SK-MEL-5 (cell line): ENCODE data around the gene PRKCA. TPM values are rescaled to one million over a fixed set of nuclear protein-coding genes. Genes with fewer than 3 reads are reported as not detected.
"Not testable (repeated sequence)": the region's sequence is repeated elsewhere in the genome, so short reads cannot be mapped to it uniquely, and the experiment has no call there.

Experiments used
- DNase-seq: peaks from one replicate; pipeline ENCODE4 v3.0.0-alpha.2; 2016; ENCODE audit warnings: low read depth, low spot score
- in situ Hi-C: cut with HindIII; loops from 2 replicates; pipeline ENCODE4 v1.10.0; 2016; ENCODE audit warnings: low sequenced_read_pairs, high pct_unique_total_duplicates, low pct_unique_long_range_greater_than_20kb
- total RNA-seq: library from RNA; depleted of rRNA; stranded (reverse); fragments of >200 nt; shearing (Covaris generic); gene quantifications from 2 replicates; pipeline ENCODE4 v1.2.3, GENCODE V29; 2014

Gene PRKCA
- total RNA-seq, 1 experiment from 2014 or later = 7.3 TPM

DNA sequence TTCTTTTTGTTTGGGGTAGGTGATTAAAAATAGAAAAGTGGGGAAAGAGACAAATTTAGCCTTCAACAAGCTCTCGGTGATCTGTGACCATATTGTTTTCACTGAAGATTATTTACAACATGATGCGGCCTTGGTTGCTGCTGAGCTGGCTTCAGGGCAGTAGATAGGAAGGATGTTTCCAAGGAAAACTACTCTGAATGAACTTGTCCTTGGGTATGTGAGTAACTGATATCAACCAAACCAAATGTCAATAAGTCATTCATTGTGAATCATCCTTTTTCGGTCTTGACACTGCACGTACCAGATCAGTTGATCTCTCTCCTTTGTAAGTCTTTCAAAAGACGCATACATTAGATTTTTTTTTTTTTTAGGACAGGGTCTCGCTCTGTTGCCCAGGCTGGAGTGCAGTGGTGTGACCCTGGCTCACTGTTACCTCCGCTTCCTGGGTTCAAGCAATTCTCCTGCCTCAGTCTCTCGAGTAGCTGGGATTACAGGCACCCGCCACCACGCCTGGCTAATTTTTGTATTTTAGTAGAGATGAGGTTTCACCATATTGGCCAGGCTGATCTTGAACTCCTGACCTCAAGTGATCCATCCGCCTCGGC lies 58.6 kb downstream of the PRKCA start:
- in situ Hi-C loops, DNase-seq: not testable (repeated sequence)

DNA sequence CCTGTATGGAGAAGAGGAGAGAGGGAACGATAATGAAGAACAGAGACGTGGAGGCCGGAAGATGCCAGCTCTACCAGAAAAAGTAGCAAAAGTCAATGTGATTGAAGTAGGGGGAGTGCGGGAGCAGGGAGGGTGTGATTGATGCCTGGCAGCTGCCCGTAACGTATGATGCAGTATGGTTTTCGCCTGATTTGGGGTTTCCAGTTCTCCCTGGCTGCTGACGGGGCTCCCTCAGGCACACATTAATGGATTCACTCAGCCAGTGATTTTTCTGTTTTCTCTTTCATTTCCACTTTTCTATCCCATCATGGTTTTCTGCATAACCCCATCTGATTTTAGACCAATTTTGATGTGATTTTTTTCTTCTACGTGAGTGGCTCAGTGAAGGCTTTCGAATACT lies 62.1 kb downstream of the PRKCA start:
- in situ Hi-C loops = no loop called here
- DNase-seq = no peak

DNA sequence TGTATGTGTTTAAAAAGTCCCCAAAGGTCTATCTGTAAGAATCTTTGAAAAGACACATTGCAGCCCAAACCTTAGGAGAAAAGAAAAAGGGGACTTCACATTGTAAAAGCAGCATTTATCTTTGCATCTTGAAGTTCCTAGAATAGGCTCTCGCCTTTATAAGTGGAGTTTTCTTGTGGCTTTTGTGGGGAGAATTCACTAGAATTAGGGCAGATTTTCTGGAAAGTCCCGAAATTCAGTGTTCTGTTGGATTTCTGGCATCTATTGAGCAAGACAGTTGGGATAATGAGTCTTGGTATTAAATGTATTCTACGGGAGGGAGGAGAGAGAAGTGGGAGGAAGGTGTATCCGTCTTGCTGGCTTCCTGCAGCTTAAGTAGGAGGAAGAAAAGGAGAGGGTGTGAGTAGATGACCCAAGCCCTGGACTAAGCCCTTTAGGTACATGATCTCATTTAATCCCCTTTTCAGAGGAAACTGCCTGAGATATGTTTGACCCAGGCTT lies 62.6 kb downstream of the PRKCA start:
- no peak for DNase-seq

DNA sequence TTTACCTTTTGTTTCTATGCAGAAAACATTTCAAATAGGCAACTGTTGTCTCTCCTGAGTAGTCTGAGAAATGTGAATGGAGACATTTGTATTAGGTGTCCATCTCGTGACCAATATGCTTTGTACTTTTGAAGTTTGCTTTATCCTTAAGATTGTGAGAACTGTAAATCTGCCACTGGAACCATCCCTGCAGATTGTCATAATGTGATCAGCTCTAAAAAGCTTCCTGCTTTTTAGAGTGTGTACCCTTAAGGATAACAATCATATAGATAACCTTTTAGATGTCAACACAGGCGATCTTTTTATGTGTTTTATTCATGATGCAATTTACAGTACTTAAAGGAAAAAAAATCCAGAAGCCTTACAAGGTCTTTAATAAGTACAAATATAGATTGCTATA lies 63.5 kb downstream of the PRKCA start:
- peak; percentile 20 for DNase-seq
- in situ Hi-C loops = no loop called here

More for the DNA sequence above, 62.6 kb downstream of the PRKCA start:
- in situ Hi-C loops = no loop called here

DNA sequence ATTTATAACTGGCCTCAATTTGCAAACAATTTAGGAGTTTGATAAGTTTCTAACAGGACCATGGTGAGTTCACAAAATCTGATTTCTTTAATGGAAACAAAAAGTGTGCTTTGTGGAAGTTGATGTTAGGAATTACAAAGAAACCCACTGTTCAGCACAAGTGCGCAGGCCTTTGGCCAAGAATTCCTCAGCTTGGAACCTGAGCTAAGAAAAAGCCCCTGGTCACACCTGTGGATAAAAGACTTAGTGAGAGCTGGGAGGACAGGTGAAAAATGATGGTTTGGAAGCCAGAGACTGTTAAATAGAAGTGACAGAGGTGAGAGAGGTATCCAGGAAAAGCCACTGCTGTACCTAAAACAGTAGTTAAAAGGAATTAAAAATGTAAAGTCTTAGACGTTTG lies 64.7 kb downstream of the PRKCA start:
- in situ Hi-C loops = no loop called here
- DNase-seq = no peak

DNA sequence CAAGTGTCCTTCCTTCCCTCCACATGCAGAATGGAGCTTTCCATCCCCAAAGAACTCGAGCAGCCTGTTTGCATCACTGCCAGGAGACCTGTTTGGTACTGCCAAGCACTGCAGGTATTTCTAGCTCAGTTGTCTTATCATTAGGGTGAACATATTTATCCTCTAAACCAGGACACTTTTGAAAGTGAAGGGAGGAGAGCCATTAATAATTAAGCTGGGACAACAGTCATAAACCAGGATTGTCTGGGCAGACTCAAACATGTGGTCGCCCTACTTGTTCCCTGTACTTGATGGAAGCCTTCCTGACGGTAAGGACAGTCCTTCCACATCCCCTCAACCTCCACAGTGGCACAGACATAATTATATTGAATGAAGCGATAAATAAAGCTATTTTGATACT lies 67.4 kb downstream of the PRKCA start:
- DNase-seq = no peak
- in situ Hi-C loops = no loop called here

DNA sequence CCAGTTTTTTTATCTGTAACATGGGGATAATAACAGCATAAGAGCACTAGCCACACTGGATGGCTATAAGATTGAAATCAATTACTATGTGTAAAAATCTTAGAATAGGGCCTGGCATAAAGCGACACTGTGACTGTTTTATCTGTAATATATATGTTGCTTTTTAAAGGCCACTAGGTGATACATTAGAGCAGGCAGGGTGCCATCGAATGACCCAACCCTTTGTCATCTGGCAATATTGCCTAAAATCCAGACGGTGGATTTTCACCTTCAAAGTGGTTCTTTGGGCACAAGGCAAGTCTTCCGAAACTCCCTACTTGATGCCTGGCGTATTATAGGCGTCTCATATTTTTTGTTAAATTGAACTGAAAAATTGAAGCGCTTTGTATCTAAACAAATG lies 69.1 kb downstream of the PRKCA start:
- DNase-seq = no peak
- in situ Hi-C loops = no loop called here

DNA sequence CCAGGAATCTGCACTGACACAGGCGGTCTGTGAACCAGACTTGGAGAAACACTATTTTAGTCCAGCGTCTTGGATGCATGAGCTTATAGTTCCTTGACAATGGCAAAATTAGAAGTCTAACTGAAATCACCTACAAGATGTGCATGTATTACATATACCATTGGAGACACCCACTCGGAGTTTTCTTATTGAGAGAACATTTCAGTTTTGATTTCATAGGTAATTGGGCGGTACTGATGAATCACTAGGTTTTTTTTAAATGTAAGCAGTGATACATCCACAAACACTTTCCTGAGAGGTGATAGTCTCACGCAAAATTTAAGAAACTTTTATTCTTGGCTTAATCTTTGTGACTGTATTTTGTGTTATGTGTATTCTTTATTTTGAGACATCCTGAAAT lies 69.8 kb downstream of the PRKCA start:
- no peak for DNase-seq
- in situ Hi-C loops = no loop called here

DNA sequence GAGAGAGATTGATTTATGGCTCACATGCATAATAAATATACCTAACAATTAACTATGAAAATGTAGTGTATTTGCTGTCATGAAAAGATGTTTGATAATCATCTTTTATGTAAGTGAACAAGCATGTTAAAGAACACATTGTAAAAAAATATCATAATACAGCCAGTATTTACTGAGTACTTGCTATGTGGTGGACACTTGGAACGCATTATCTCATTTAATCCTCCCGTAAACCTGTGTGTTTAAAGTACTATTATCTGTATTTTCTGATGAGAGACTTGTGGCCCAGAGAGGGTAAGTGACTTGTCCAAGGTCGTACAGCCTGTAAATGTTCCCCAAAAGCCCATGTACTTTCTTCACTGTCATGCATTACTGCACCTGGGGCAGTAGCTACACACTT lies 70.7 kb downstream of the PRKCA start:
- in situ Hi-C loops = no loop called here
- no peak for DNase-seq

DNA sequence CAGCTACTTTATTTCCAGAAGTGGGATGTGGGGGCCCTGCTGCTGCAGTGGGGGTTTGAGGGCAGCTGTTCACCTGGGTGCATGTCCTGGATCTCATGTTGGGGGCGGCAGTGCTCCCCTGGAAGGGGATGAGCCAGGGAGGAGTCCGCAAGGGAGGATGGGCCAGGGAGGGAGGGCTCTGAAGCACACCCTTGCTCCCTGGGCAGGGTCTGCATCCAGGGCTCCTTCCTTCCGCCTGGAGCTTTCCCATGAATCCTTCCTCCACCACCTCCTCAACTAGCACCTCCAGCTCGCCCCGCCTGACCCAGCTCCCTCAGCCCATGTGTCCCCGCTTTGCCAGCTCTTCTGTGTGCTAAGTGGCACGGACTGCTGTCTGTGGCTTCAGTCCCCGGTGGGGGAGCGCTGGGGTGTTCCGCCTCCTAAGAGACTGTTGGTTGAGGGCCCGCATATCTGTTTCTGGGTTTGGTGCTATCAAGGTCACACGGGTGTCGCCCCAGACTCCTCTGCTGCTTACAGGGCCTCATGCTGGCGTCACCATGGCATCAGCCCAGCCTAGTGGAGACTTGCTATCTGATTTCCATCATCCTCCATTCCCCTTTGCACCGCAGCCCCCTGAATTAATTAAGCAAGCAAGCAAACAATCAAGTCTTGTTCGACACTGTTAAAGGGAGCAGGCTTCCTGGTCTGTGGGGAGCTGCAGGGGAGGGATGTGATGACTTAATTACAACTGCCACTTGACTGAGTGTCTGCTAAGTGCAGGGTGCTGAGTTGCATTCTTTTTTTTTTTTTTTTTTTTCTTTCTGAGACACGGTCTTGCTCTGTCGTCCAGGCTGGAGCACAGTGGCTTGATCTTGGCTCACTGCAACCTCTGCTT lies 71.8 kb downstream of the PRKCA start:
- in situ Hi-C loops = no loop called here
- DNase-seq = no peak

DNA sequence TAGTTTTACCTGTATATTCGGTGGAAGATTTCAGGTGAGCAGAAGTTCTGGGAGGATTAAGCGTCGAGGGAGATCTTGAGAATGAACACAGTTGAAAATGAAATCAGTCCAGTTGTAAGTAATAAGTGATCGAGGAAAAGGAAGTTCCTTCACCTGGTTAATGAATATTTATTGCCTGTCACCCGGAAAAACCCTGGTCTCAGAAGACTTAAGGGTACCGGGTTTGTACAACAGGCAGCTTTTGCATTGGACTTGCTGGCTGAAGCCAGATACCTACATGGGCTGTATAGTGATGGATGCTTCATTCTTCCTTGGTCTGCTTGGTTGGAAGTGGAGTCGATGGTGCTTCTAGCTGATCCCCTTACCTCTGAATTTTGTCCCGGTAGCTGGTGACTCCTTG lies 72.7 kb downstream of the PRKCA start:
- in situ Hi-C loops = no loop called here

DNA sequence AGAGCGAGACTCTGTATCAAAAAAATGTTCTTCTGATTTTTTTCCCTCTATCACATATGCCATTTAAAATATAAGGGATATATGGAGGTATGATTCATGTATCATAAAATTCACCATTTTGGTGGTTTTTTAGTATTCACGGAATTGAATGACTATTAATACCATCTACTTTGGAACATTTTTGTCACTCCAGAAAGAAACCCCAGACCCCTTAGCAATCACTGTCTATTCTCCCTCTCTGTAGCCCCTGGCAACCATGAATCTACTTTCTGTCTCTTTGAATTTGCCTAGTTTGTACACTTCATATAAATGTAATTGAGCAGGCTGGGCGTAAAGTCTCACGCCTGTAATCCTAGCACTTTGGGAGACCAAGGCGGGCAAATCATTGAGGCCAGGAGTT lies 75.9 kb downstream of the PRKCA start:
- DNase-seq = no peak

More for the DNA sequence above, 72.7 kb downstream of the PRKCA start:
- DNase-seq = no peak

DNA sequence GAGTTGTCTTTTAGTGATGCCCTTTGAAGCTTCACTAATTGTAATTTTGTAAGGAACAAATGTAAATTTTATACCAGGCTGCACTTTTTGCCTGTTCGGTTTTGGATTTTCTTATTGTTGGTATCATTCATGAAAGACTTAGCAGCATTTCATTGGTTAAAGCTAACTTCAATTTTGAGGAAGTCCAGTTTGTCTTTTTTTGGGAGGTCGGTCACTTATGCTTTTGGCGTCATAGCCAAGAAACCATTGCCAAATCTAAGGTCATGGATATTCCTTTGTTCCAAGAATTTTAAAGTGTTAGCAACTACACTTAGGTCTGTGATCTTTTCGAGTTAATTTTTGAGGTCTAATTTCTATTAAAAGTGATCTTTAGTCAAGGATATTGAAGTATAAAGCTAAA lies 77.1 kb downstream of the PRKCA start:
- no peak for DNase-seq
- in situ Hi-C loops = no loop called here

More for the DNA sequence above, 75.9 kb downstream of the PRKCA start:
- in situ Hi-C loops = no loop called here

DNA sequence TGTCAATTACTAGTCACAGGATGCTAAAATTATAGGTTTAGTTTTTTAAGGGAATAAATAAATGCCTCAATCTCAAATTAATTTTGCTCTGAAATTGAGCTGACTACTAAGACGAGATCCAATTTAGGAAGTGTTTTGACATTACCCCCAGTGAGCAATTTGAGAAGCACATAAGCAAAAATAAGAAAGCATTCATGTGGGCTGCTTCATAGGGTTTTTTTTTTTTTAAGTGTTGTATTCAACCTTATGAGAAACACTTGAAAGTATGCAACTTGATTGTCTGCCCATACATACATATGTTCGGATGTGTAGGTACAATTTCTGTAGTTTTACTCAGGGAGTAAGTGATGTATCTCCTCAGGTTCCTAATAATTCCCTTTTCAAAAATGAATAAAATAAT lies 77.6 kb downstream of the PRKCA start:
- in situ Hi-C loops = no loop called here

DNA sequence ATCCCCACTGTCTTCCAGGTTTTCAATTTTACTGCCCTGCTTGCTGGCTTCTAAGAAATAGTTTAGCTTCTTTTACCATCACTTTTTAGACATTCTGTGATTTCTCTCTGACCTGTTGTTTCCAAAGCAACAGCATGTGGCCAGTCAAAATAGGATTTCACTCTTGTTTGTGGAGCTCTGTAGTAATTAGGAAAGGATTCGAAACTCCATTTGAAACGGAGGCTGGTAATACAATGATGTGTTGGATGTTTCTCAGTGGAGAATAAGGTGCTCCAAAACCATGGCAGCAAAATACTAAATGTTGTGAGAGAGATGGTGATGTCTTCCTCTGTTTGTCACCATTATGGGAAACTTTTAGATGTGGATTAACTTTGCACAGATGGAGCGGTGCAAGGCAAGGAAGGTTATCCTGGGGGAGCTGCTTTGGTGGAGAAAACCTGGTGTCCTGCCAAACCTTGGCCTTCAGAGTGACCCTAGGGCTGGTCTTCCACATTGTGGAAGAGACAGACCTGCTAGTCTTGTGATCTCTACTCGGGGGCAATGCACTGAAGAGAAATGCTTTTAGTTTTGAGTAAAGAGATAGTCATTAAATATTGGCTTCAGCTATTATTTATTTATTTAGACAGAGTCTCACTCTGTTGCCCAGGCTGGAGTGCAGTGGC lies 79.4 kb downstream of the PRKCA start:
- in situ Hi-C loops = no loop called here
- no peak for DNase-seq

More for the DNA sequence above, 77.6 kb downstream of the PRKCA start:
- DNase-seq = no peak

DNA sequence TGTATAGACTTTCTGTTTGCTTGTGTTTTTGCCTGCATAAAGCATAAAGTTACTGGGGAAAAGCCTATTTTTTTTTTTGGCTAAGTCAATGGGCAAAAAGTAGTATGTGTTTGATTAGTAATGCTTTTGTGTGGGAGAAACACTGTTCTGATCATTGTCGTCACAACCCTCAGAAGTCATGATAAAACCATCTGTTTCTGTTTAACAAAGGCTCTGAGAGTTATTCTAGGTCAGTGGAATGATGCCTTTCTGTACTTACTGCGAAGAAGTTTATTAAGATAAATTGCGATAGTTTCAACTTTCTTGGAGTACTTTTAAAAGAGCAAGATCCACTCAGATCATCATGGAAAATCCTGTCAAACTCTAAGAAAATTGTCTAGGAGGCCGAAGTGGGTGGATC lies 80.9 kb downstream of the PRKCA start:
- in situ Hi-C loops = no loop called here
- DNase-seq = no peak

DNA sequence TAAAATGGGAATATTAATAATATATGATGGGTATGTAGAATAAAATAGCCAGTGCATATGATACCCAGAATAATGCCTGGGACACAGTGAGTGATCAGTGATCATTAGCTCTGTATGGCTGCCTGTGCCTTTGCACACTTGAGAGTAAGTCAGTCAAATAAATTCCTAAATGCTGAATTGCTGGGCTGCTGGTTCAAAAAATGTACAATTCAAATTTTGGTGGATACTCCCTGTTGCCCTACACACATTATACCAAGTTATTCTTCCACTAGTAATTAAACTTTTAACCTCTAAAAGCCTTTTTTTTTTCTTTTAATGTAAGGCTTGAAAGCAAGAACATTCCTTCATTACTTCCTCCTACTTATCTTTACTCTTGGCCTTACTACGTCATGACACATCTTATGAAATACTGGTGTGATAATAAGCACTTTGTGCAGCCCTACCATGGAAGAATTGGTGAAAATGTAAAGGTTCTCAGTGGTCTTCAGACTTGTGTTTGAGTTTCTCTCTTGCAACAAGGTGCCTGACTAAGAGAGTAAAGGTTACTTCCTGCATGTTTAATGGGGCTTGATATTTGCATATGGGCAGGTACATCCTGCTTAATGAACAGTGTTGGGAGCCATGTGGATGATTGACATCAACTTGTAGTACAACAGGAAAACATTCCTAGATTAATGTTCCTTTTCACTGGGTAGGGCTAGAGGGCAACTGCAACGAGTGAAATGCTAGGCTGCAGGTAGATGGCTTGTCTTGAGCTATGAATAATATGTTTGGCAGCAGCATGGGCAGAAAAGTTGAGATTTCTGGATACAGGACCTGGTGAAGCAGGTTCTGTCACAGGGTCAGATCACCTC lies 84.3 kb downstream of the PRKCA start:
- DNase-seq = no peak
- in situ Hi-C loops = no loop called here
